BJ (cell line): ENCODE results near the gene FBXO47. TPM values are rescaled to one million over a fixed set of nuclear protein-coding genes. Genes with fewer than 3 reads are reported as not detected.

ENCODE experiments used
- CTCF ChIA-PET: fragments of 350-600 bp; formaldehyde crosslinking; extraction: SDS; loops from one replicate; lab custom pipeline; 2021; ENCODE audit warnings: antibody characterized with exemption, inconsistent platforms; lab: Yijun Ruan, JAX
- POLR2A ChIA-PET: fragments of 300-600 bp; sonication (Branson Sonifier 250); formaldehyde crosslinking; extraction: SDS; loops from one replicate; lab custom pipeline; 2021; ENCODE audit warnings: antibody characterized with exemption; lab: Charles Lee
- DNase-seq: peaks from one replicate; pipeline ENCODE4 v3.0.0-alpha.2; 2011; ENCODE audit warnings: low read depth
- H3K27me3 ChIP-seq: 2 replicates; pipeline ENCODE4 v1.6.0; 2011; ENCODE audit warnings: low read length; ENCODE audit not compliant: control insufficient read depth, insufficient read depth
- H3K36me3 ChIP-seq: 2 replicates; pipeline ENCODE4 v1.5.1; 2011; ENCODE audit warnings: low read length; ENCODE audit not compliant: control insufficient read depth, insufficient read depth
- H3K4me3 ChIP-seq: 2 replicates; pipeline ENCODE4 v1.5.1; 2011; ENCODE audit warnings: low read depth, mild to moderate bottlenecking, control low read depth, low read length
- polyA plus RNA-seq: library from polyadenylated mRNA; depleted of rRNA; stranded (reverse); fragments of >200 nt; gene quantifications from 2 replicates; pipeline ENCODE4 v1.2.3, GENCODE V29; 2011
- TF ChIP-seq, protein P1 (sequence below): IDR thresholded peaks from 2 replicates; pipeline ENCODE4 v1.5.1; 2011; ENCODE audit warnings: low read depth, mild to moderate bottlenecking, control low read depth, inconsistent platforms, low read length, moderate library complexity; ENCODE audit not compliant: insufficient read depth

Gene FBXO47
- polyA plus RNA-seq, 1 experiment: not detected

DNA sequence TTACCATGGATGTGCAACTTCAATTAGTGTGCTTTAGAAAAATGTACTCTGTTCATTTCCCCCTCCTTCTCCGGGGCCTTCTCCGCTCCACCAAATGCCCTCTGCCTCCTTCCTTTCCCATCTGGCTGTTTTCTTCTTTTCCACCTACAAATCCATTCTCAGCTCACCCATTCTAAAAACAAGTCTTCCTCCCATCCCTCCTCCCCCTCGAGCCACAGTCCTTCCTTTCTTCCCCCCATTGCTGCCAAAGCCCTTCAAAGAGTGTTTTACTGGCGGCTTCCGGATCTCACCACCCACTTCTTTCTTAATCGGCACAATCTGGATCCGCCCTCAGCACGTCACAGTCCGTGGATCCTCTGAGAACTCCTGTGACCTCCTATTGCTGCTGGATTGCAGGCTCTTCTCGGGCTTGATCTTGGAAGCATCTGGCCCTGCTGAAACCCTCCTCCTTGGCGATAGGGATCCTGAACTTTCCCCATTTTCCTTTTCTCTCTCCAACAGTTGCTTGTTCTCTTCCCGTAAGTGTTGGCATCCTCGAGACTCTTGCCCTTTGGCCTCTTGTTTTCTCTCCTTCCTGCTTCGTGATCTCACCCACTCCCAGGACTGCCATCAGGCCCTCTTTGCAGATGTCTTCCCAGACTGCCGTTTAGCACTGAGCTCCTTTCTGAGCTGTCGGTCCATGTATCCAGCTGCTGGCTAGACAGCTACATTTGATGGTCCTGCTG, 36.0 kb upstream of the FBXO47 start:
- peak; percentile 69 for DNase-seq
- Histone ChIP-seq H3K4me3 (no peak overlapping the region), H3K36me3 (no peaks in the 10 kb centered on the region), H3K27me3 (no peaks in the 10 kb centered on the region)
- CTCF ChIA-PET: interaction anchor here (0.6 kb wide), 1 partner anchor 620 kb away, joined by 3 read pairs; no protein-coding TSS in a partner anchor
- TF ChIP-seq, protein P1, sequence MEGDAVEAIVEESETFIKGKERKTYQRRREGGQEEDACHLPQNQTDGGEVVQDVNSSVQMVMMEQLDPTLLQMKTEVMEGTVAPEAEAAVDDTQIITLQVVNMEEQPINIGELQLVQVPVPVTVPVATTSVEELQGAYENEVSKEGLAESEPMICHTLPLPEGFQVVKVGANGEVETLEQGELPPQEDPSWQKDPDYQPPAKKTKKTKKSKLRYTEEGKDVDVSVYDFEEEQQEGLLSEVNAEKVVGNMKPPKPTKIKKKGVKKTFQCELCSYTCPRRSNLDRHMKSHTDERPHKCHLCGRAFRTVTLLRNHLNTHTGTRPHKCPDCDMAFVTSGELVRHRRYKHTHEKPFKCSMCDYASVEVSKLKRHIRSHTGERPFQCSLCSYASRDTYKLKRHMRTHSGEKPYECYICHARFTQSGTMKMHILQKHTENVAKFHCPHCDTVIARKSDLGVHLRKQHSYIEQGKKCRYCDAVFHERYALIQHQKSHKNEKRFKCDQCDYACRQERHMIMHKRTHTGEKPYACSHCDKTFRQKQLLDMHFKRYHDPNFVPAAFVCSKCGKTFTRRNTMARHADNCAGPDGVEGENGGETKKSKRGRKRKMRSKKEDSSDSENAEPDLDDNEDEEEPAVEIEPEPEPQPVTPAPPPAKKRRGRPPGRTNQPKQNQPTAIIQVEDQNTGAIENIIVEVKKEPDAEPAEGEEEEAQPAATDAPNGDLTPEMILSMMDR: no peak
- POLR2A ChIA-PET: no interaction called here

DNA sequence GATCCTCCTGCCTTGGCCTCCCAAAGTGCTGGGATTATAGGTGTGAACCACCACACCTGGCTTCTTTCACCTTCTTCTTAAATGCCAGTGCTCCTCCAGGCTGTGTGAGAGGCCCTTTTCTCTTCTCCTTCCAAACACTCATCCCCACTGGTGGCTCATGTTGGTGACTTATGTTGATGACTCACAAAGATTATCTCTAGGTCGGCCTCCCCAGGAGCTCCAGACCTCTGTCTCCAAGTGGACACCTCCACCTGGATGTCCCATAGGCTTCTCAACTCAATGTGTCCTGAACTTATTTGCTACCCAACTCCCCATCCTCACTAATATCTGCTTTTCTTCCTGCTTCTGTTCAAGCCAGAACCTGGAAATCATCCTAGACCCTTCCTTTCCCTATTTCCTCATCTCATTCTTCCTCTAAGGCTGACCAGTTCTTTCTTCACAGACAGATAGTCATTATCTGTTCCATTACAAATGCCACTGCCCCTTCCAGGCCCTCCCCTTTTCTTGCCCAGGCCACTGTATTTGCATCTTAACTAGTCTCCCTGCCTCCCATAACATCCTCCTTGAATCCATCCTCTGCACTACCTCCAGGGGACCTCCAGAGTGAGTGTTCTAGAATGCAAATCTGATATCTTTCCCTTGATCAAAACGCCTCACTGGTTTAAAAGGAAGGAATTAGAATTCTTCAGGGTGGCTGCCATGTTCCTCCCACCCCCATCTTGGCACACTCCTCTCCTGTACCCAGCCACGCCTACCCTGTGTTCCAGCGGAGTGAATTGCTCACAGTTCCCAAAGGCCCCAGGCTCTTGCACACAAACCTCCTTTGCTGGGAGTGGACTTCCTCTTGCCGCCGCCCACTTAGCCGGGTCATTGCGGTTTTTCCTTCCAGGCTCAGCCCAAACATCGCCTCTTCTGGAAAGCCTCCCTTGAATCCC, 34.8 kb upstream of the FBXO47 start:
- peak; percentile 68 for DNase-seq
- H3K27me3 ChIP-seq: no peaks in the 10 kb centered on the region
- no peak overlapping the region for H3K4me3 ChIP-seq
- CTCF ChIA-PET: interaction anchor here (0.7 to 1.6 kb wide), 2 partner anchors 19 to 152 kb away, joined by 3 to 7 read pairs; no protein-coding TSS in a partner anchor
- POLR2A ChIA-PET: interaction anchor here (0.5 kb wide), 1 partner anchor 186 kb away, joined by 5 read pairs; no protein-coding TSS in a partner anchor
- TF ChIP-seq, protein P1: no peak; the same call in 1 of the 2 replicates
- no peaks in the 10 kb centered on the region for H3K36me3 ChIP-seq

DNA sequence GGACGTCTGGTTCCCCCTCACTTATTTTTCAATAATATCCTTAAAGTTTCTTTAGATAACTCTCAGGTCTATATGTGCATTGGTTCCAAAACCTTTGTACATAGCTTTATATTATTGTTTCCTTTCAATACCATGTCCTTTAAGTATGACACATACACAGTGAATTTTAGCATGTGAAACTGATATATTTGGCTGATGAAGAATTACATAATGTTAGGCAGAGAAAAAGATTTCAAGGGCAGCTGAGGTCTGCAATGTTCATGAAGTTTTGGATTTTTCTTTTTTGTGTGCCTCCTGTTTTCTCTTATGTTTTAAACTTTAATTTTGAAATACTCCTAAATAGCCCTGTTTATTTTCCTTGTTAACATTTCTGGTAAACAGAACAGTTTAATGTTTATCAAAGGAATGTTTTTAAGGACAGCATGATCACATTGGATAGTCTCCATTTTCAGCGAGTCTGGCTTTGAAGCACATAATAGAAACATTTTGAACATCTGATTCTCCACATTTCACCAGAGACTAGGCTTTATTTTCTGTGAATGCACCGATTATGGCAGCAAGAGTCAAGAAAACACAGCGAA, 32.9 kb upstream of the FBXO47 start:
- no peak for DNase-seq

DNA sequence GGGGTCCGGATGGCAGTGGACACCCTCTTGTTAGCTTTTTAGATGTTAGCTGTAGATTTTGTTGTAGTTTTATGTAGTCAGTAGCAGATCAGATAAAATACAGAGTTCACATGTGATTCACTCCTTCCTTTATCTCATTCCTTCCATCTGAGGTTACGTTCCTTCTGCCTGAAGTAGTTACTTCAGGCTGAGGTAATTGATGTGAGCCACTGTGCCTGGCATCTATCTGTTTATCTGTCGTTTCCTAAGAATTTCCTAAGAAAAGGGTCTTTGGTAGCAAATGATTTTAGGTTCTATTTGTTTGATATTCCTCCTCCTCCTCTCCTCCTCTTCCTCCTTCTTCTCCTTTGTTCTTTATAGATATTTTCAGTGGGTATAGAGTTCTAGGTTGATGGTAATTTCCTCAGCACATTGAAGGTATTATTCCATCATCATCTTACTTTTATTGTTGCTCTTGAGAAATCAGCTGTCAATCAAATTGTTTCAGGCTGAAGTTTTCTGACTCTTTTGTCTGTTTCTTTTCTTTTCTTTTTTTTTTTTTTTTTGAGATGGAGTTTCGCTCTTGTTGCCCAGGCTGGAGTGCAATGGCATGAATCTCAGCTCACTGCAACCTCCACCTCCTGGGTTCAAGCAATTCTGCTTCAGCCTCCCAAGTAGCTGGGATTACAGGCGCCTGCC, 29.6 kb upstream of the FBXO47 start:
- TF ChIP-seq, protein P1: no peak
- CTCF ChIA-PET: interaction anchor here (0.6 to 1.3 kb wide), 3 partner anchors 14 to 210 kb away, joined by 3 to 5 read pairs (median 3); no protein-coding TSS in a partner anchor
- no peak for DNase-seq

More for the DNA sequence above, 32.9 kb upstream of the FBXO47 start:
- TF ChIP-seq, protein P1: no peak
- H3K4me3 ChIP-seq: no peak overlapping the region
- no peaks in the 10 kb centered on the region for H3K36me3 ChIP-seq
- CTCF ChIA-PET: interaction anchor here (0.9 to 2.8 kb wide), 4 partner anchors 17 to 245 kb away, joined by 4 to 21 read pairs (median 6); partner anchors contain the start of gene PLXDC1
- POLR2A ChIA-PET: no interaction called here
- H3K27me3 ChIP-seq: no peaks in the 10 kb centered on the region

More for the DNA sequence above, 29.6 kb upstream of the FBXO47 start:
- POLR2A ChIA-PET: no interaction called here
- Histone ChIP-seq H3K27me3 (no peaks in the 10 kb centered on the region), H3K36me3 (no peaks in the 10 kb centered on the region), H3K4me3 (no peak overlapping the region)
